GM23338 (cell line): ENCODE measurements around the gene EIF3K. TPM values are rescaled to one million over a fixed set of nuclear protein-coding genes. Genes with fewer than 3 reads are reported as not detected.

Experiments used
- CREB1 ChIP-seq: fragments of 250-450 bp; sonication (Bioruptor Pico); IDR thresholded peaks from 2 replicates; pipeline ENCODE4 v1.5.0; 2020; ENCODE audit warnings: low read depth, mild to moderate bottlenecking, moderate library complexity
- EZH2 ChIP-seq: fragments of 200-600 bp; sonication (generic); IDR thresholded peaks from one replicate; pipeline ENCODE4 v1.8.0; 2017; ENCODE audit warnings: antibody characterized with exemption, mild to moderate bottlenecking, low read depth; ENCODE audit not compliant: unreplicated experiment
- EZH2phosphoT487 ChIP-seq: fragments of 200-600 bp; sonication (generic); IDR thresholded peaks from one replicate; pipeline ENCODE4 v1.8.1; 2018; ENCODE audit warnings: antibody characterized with exemption; ENCODE audit not compliant: unreplicated experiment
- JUNB ChIP-seq: IDR thresholded peaks from one replicate; pipeline ENCODE4 v1.6.1; 2016; ENCODE audit warnings: antibody characterized with exemption; ENCODE audit not compliant: unreplicated experiment
- NANOG ChIP-seq: IDR thresholded peaks from 2 replicates; pipeline ENCODE4 v1.6.1; 2016; ENCODE audit warnings: antibody characterized with exemption, borderline replicate concordance
- POLR2AphosphoS5 ChIP-seq: IDR thresholded peaks from 2 replicates; pipeline ENCODE4 v1.6.1; 2016; ENCODE audit warnings: antibody characterized with exemption, low read depth
- ZNF114 ChIP-seq: fragments of 250-450 bp; sonication (Bioruptor Pico); IDR thresholded peaks from 2 replicates; pipeline ENCODE4 v1.5.0; 2020; ENCODE audit warnings: mild to moderate bottlenecking, moderate library complexity
- ZNF331 ChIP-seq: fragments of 250-450 bp; sonication (Bioruptor Pico); IDR thresholded peaks from 2 replicates; pipeline ENCODE4 v1.5.0; 2020; ENCODE audit warnings: low read depth, mild to moderate bottlenecking, moderate library complexity
- polyA plus RNA-seq: library from polyadenylated mRNA; unstranded; fragments of >200 nt; fragmentation: Nextera tagmentation; extraction: Ambion mirVana; gene quantifications from 2 replicates; pipeline ENCODE4 v1.2.1, GENCODE V29; 2016
- total RNA-seq: library from RNA; depleted of rRNA; stranded (reverse); fragments of >200 nt; shearing (Covaris generic); gene quantifications from 2 replicates; pipeline ENCODE4 v1.2.3, GENCODE V29; 2014
- TF ChIP-seq, protein P1 (sequence below): fragments of 250-450 bp; sonication (Bioruptor Pico); IDR thresholded peaks from 2 replicates; pipeline ENCODE4 v1.5.0; 2020; ENCODE audit warnings: mild to moderate bottlenecking, moderate library complexity
- TF ChIP-seq, protein P2 (sequence below), 2 experiments: fragments of 200-600 bp in 1 of 2; sonication (generic) in 1 of 2; conservative IDR thresholded peaks; 2 replicates each; pipeline versions ENCODE4 v1.5.1 to v1.6.1; 2016 to 2017; ENCODE audit warnings: antibody characterized with exemption in 2 of 2, low read depth in 2 of 2, mild to moderate bottlenecking in 2 of 2, moderate library complexity in 1 of 2
- TF ChIP-seq, protein P3 (sequence below): IDR thresholded peaks from one replicate; pipeline ENCODE4 v1.6.1; 2018; ENCODE audit warnings: antibody characterized with exemption; ENCODE audit not compliant: unreplicated experiment

Gene EIF3K
- total and polyA plus RNA-seq, 2 experiments from 2014 or later = 226 to 509 TPM

GRCh38 chr19:38660724-38661123 is 41.7 kb downstream of the EIF3K start (continued):
- TF ChIP-seq, protein P1, sequence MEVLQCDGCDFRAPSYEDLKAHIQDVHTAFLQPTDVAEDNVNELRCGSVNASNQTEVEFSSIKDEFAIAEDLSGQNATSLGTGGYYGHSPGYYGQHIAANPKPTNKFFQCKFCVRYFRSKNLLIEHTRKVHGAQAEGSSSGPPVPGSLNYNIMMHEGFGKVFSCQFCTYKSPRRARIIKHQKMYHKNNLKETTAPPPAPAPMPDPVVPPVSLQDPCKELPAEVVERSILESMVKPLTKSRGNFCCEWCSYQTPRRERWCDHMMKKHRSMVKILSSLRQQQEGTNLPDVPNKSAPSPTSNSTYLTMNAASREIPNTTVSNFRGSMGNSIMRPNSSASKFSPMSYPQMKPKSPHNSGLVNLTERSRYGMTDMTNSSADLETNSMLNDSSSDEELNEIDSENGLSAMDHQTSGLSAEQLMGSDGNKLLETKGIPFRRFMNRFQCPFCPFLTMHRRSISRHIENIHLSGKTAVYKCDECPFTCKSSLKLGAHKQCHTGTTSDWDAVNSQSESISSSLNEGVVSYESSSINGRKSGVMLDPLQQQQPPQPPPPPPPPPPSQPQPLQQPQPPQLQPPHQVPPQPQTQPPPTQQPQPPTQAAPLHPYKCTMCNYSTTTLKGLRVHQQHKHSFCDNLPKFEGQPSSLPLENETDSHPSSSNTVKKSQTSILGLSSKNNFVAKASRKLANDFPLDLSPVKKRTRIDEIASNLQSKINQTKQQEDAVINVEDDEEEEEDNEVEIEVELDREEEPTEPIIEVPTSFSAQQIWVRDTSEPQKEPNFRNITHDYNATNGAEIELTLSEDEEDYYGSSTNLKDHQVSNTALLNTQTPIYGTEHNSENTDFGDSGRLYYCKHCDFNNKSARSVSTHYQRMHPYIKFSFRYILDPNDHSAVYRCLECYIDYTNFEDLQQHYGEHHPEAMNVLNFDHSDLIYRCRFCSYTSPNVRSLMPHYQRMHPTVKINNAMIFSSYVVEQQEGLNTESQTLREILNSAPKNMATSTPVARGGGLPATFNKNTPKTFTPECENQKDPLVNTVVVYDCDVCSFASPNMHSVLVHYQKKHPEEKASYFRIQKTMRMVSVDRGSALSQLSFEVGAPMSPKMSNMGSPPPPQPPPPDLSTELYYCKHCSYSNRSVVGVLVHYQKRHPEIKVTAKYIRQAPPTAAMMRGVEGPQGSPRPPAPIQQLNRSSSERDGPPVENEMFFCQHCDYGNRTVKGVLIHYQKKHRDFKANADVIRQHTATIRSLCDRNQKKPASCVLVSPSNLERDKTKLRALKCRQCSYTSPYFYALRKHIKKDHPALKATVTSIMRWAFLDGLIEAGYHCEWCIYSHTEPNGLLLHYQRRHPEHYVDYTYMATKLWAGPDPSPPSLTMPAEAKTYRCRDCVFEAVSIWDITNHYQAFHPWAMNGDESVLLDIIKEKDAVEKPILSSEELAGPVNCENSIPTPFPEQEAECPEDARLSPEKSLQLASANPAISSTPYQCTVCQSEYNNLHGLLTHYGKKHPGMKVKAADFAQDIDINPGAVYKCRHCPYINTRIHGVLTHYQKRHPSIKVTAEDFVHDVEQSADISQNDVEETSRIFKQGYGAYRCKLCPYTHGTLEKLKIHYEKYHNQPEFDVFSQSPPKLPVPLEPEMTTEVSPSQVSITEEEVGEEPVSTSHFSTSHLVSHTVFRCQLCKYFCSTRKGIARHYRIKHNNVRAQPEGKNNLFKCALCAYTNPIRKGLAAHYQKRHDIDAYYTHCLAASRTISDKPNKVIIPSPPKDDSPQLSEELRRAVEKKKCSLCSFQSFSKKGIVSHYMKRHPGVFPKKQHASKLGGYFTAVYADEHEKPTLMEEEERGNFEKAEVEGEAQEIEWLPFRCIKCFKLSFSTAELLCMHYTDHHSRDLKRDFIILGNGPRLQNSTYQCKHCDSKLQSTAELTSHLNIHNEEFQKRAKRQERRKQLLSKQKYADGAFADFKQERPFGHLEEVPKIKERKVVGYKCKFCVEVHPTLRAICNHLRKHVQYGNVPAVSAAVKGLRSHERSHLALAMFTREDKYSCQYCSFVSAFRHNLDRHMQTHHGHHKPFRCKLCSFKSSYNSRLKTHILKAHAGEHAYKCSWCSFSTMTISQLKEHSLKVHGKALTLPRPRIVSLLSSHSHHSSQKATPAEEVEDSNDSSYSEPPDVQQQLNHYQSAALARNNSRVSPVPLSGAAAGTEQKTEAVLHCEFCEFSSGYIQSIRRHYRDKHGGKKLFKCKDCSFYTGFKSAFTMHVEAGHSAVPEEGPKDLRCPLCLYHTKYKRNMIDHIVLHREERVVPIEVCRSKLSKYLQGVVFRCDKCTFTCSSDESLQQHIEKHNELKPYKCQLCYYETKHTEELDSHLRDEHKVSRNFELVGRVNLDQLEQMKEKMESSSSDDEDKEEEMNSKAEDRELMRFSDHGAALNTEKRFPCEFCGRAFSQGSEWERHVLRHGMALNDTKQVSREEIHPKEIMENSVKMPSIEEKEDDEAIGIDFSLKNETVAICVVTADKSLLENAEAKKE (CRISPR knock-in tag) = no peak
- no peak for TF ChIP-seq EZH2
- TF ChIP-seq ZNF114 = no peak
- no peak for TF ChIP-seq CREB1 (CRISPR knock-in tag)
- no peak for TF ChIP-seq POLR2AphosphoS5
- no peak for TF ChIP-seq ZNF331 (CRISPR knock-in tag)
- TF ChIP-seq NANOG = no peak
- TF ChIP-seq JUNB = no peak
- TF ChIP-seq, protein P2, sequence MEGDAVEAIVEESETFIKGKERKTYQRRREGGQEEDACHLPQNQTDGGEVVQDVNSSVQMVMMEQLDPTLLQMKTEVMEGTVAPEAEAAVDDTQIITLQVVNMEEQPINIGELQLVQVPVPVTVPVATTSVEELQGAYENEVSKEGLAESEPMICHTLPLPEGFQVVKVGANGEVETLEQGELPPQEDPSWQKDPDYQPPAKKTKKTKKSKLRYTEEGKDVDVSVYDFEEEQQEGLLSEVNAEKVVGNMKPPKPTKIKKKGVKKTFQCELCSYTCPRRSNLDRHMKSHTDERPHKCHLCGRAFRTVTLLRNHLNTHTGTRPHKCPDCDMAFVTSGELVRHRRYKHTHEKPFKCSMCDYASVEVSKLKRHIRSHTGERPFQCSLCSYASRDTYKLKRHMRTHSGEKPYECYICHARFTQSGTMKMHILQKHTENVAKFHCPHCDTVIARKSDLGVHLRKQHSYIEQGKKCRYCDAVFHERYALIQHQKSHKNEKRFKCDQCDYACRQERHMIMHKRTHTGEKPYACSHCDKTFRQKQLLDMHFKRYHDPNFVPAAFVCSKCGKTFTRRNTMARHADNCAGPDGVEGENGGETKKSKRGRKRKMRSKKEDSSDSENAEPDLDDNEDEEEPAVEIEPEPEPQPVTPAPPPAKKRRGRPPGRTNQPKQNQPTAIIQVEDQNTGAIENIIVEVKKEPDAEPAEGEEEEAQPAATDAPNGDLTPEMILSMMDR (conservative IDR thresholded peaks at IDR 0.05; ENCODE audit: low read depth in 2 of 2) = no peak
- TF ChIP-seq, protein P3, sequence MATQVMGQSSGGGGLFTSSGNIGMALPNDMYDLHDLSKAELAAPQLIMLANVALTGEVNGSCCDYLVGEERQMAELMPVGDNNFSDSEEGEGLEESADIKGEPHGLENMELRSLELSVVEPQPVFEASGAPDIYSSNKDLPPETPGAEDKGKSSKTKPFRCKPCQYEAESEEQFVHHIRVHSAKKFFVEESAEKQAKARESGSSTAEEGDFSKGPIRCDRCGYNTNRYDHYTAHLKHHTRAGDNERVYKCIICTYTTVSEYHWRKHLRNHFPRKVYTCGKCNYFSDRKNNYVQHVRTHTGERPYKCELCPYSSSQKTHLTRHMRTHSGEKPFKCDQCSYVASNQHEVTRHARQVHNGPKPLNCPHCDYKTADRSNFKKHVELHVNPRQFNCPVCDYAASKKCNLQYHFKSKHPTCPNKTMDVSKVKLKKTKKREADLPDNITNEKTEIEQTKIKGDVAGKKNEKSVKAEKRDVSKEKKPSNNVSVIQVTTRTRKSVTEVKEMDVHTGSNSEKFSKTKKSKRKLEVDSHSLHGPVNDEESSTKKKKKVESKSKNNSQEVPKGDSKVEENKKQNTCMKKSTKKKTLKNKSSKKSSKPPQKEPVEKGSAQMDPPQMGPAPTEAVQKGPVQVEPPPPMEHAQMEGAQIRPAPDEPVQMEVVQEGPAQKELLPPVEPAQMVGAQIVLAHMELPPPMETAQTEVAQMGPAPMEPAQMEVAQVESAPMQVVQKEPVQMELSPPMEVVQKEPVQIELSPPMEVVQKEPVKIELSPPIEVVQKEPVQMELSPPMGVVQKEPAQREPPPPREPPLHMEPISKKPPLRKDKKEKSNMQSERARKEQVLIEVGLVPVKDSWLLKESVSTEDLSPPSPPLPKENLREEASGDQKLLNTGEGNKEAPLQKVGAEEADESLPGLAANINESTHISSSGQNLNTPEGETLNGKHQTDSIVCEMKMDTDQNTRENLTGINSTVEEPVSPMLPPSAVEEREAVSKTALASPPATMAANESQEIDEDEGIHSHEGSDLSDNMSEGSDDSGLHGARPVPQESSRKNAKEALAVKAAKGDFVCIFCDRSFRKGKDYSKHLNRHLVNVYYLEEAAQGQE = no peak
- TF ChIP-seq EZH2phosphoT487 = no peak
